ENCODE results near the gene ZC3H7B.

- TF ChIP-seq POLR2A (IDR thresholded peaks at IDR 0.05) (no peak), CTCF (IDR thresholded peaks at IDR 0.05) (no peak), EP300 (IDR thresholded peaks at IDR 0.05; ENCODE audit: low read depth) (no peak), POLR2AphosphoS5 (IDR thresholded peaks at IDR 0.05) (no peak)
Observed at GRCh38 chr22:41290262-41291221, 10.8 kb upstream of the ZC3H7B start.
